B cell (primary cell): ENCODE results near the gene NCK2.

Experiments
- CTCF ChIP-seq: fragments of 200-600 bp; IDR thresholded peaks from one replicate; pipeline ENCODE4 v1.8.0; 2022; ENCODE audit warnings: antibody characterized with exemption, mild to moderate bottlenecking
- EZH2 ChIP-seq: IDR thresholded peaks from 2 replicates; pipeline ENCODE4 v1.6.1; 2012; ENCODE audit warnings: borderline replicate concordance, low read depth, mild to moderate bottlenecking, moderate library complexity, low read length; ENCODE audit not compliant: insufficient read depth, poor library complexity, severe bottlenecking

GRCh38 chr2:105820691-105821090, 76.0 kb downstream of the NCK2 start:
- TF ChIP-seq CTCF (no peak), EZH2 (no peak)
